SK-N-SH treated with all-trans-retinoic acid at 6 μM for 48 hours (cell line): ENCODE results near the gene LAMB3.

Experiments used
- BACH2 ChIP-seq: fragments of 250-450 bp; sonication (Bioruptor Pico); IDR thresholded peaks from 2 replicates; pipeline ENCODE4 v1.9.0; 2021; ENCODE audit warnings: mild to moderate bottlenecking, borderline replicate concordance
- ESRRG ChIP-seq: fragments of 250-450 bp; sonication (Bioruptor Pico); IDR thresholded peaks from 2 replicates; pipeline ENCODE4 v1.6.1; 2021; ENCODE audit warnings: mild to moderate bottlenecking
- GLIS3 ChIP-seq: fragments of 250-450 bp; sonication (Bioruptor Pico); IDR thresholded peaks from 2 replicates; pipeline ENCODE4 v1.5.0; 2020; ENCODE audit warnings: mild to moderate bottlenecking, moderate library complexity
- ISL1 ChIP-seq: fragments of 250-450 bp; sonication (Bioruptor Pico); IDR thresholded peaks from 2 replicates; pipeline ENCODE4 v2.1.2; 2022; ENCODE audit warnings: mild to moderate bottlenecking, moderate library complexity
- ZFP3 ChIP-seq: fragments of 250-450 bp; sonication (Bioruptor Pico); IDR thresholded peaks from 2 replicates; pipeline ENCODE4 v1.5.0; 2020; ENCODE audit warnings: mild to moderate bottlenecking, moderate library complexity
- ZFP30 ChIP-seq: fragments of 450-650 bp; formaldehyde crosslinking; IDR thresholded peaks from 2 replicates; pipeline ENCODE4 v1.5.0; 2022; ENCODE audit warnings: mild to moderate bottlenecking, moderate library complexity
- TF ChIP-seq, protein P1 (sequence below): fragments of 250-450 bp; sonication (Bioruptor Pico); IDR thresholded peaks from 2 replicates; pipeline ENCODE4 v1.8.0; 2020; ENCODE audit warnings: mild to moderate bottlenecking, moderate library complexity, borderline replicate concordance
- TF ChIP-seq, protein P2 (sequence below): fragments of 250-450 bp; sonication (Bioruptor Pico); IDR thresholded peaks from 2 replicates; pipeline ENCODE4 v1.5.1; 2021; ENCODE audit warnings: mild to moderate bottlenecking, moderate library complexity
- TF ChIP-seq, protein P3 (sequence below): fragments of 250-450 bp; sonication (Bioruptor Pico); IDR thresholded peaks from 2 replicates; pipeline ENCODE4 v1.8.0; 2021; ENCODE audit warnings: low read depth, mild to moderate bottlenecking, moderate library complexity, borderline replicate concordance

DNA sequence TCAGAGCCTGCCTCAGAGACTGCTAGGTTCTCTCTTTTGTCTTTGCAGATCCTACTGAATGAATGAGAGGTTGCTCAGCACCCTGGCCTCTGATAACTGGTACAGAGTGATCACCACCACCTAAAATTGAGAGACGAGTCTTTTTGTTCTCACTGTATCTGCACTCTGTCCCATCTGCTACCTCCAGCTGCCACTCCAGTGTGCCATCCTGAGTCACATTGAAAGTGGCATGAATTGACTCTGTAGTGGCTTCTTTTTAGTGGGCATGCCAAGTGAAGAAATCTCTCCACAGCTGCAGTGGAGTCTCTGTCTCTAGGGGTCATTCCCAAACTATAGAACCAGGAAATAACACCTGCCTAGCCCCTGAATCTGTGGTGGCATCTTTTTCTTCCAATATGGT, 54.0 kb downstream of the LAMB3 start:
- TF ChIP-seq ZFP3 (CRISPR knock-in tag), result no peak
- TF ChIP-seq BACH2 (CRISPR knock-in tag), result no peak
- no peak for TF ChIP-seq ISL1 (CRISPR knock-in tag)
- TF ChIP-seq ZFP30 (CRISPR knock-in tag), result no peak
- TF ChIP-seq, protein P1, sequence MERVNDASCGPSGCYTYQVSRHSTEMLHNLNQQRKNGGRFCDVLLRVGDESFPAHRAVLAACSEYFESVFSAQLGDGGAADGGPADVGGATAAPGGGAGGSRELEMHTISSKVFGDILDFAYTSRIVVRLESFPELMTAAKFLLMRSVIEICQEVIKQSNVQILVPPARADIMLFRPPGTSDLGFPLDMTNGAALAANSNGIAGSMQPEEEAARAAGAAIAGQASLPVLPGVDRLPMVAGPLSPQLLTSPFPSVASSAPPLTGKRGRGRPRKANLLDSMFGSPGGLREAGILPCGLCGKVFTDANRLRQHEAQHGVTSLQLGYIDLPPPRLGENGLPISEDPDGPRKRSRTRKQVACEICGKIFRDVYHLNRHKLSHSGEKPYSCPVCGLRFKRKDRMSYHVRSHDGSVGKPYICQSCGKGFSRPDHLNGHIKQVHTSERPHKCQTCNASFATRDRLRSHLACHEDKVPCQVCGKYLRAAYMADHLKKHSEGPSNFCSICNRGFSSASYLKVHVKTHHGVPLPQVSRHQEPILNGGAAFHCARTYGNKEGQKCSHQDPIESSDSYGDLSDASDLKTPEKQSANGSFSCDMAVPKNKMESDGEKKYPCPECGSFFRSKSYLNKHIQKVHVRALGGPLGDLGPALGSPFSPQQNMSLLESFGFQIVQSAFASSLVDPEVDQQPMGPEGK (CRISPR knock-in tag), result no peak
- no peak for TF ChIP-seq ESRRG (CRISPR knock-in tag)
- TF ChIP-seq, protein P2, sequence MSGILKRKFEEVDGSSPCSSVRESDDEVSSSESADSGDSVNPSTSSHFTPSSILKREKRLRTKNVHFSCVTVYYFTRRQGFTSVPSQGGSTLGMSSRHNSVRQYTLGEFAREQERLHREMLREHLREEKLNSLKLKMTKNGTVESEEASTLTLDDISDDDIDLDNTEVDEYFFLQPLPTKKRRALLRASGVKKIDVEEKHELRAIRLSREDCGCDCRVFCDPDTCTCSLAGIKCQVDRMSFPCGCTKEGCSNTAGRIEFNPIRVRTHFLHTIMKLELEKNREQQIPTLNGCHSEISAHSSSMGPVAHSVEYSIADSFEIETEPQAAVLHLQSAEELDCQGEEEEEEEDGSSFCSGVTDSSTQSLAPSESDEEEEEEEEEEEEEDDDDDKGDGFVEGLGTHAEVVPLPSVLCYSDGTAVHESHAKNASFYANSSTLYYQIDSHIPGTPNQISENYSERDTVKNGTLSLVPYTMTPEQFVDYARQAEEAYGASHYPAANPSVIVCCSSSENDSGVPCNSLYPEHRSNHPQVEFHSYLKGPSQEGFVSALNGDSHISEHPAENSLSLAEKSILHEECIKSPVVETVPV (CRISPR knock-in tag), result no peak
- TF ChIP-seq, protein P3, sequence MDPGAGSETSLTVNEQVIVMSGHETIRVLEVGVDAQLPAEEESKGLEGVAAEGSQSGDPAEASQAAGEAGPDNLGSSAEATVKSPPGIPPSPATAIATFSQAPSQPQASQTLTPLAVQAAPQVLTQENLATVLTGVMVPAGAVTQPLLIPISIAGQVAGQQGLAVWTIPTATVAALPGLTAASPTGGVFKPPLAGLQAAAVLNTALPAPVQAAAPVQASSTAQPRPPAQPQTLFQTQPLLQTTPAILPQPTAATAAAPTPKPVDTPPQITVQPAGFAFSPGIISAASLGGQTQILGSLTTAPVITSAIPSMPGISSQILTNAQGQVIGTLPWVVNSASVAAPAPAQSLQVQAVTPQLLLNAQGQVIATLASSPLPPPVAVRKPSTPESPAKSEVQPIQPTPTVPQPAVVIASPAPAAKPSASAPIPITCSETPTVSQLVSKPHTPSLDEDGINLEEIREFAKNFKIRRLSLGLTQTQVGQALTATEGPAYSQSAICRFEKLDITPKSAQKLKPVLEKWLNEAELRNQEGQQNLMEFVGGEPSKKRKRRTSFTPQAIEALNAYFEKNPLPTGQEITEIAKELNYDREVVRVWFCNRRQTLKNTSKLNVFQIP (CRISPR knock-in tag), result no peak
- no peak for TF ChIP-seq GLIS3 (CRISPR knock-in tag)
